ENCODE results near the gene PPP1R12B.

PPP1R12B gene

GRCh38 chr1:202319381-202320080 lies 29.0 kb upstream of the PPP1R12B start:
- TF ChIP-seq CTCF (IDR thresholded peaks at IDR 0.05; ENCODE audit: control insufficient read depth, insufficient read depth, low read depth, low read length, missing control alignments), result no peak
- H3K4me3 ChIP-seq (ENCODE audit: control insufficient read depth, low read depth, low read length), result no peak overlapping the region
- DNase-seq (ENCODE audit: low read depth), result no peak

GRCh38 chr1:202320081-202320405 lies 28.5 kb upstream of the PPP1R12B start:
- no peak for TF ChIP-seq CTCF (IDR thresholded peaks at IDR 0.05; ENCODE audit: control insufficient read depth, insufficient read depth, low read depth, low read length, missing control alignments)
- no peak overlapping the region for H3K4me3 ChIP-seq (ENCODE audit: control insufficient read depth, low read depth, low read length)
- DNase-seq (ENCODE audit: low read depth), result no peak

DNA sequence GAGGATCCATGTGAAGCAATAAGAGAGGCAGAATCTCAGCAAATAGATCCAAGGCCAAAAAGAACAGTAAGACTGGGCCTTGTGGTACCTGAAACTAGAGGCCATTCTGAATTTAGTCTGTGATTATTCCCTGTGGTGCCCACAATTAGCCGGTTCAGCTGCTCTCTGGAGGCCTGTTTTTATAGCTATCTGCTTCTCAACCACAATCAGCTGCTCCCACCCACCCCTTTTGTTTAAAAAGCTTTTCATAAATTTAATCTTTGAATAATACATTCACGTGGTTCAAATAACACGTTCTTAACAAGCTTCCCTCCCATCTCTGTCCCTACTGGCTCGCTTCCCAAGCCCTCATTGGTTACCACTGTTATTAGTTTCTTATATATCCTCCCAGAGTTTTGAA lies 24.8 kb upstream of the PPP1R12B start:
- TF ChIP-seq CTCF (IDR thresholded peaks at IDR 0.05; ENCODE audit: control insufficient read depth, insufficient read depth, low read depth, low read length, missing control alignments), result no peak
- no peak overlapping the region for H3K4me3 ChIP-seq (ENCODE audit: control insufficient read depth, low read depth, low read length)
- DNase-seq (ENCODE audit: low read depth), result no peak

GRCh38 chr1:202324646-202325045 lies 23.9 kb upstream of the PPP1R12B start:
- DNase-seq (ENCODE audit: low read depth), result no peak
- TF ChIP-seq CTCF (IDR thresholded peaks at IDR 0.05; ENCODE audit: control insufficient read depth, insufficient read depth, low read depth, low read length, missing control alignments), result no peak
- H3K4me3 ChIP-seq (ENCODE audit: control insufficient read depth, low read depth, low read length), result no peak overlapping the region

- no peak for TF ChIP-seq CTCF (IDR thresholded peaks at IDR 0.05; ENCODE audit: control insufficient read depth, insufficient read depth, low read depth, low read length, missing control alignments)
- no peak overlapping the region for H3K4me3 ChIP-seq (ENCODE audit: control insufficient read depth, low read depth, low read length)
- no peak for DNase-seq (ENCODE audit: low read depth)
Observed at GRCh38 chr1:202329891-202330290, 18.6 kb upstream of the PPP1R12B start.

DNA sequence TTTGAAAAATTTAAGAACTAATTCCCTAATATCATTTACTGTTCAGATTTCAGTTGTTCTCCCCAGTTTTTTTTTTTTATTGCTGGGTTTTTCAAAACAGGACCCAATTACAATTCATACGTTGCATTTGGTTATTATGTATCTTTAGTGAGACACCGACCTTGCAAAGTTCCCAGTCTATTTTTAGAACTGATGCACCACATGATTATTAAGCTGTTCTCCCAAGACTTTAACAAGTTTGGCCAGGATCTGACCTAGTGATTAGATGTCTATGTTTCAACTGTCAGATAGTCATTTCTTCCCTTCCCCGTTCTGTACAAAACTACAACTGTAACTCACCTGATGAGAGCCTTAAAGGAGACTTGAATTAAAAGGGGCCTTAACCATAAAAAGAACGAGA lies 14.6 kb upstream of the PPP1R12B start:
- no peak for TF ChIP-seq CTCF (IDR thresholded peaks at IDR 0.05; ENCODE audit: control insufficient read depth, insufficient read depth, low read depth, low read length, missing control alignments)
- no peak overlapping the region for H3K4me3 ChIP-seq (ENCODE audit: control insufficient read depth, low read depth, low read length)
- DNase-seq (ENCODE audit: low read depth), result no peak
